NCI-H524 (cell line): ENCODE measurements around the gene GEMIN4.
"Not testable (repeated sequence)": the region's sequence is repeated elsewhere in the genome, so short reads cannot be mapped to it uniquely, and the experiment has no call there.

Experiments used
- DNase-seq, 2 experiments: peaks; one replicate each; lab custom pipeline; 2025; lab: John Stamatoyannopoulos, UW

Gene GEMIN4

DNA sequence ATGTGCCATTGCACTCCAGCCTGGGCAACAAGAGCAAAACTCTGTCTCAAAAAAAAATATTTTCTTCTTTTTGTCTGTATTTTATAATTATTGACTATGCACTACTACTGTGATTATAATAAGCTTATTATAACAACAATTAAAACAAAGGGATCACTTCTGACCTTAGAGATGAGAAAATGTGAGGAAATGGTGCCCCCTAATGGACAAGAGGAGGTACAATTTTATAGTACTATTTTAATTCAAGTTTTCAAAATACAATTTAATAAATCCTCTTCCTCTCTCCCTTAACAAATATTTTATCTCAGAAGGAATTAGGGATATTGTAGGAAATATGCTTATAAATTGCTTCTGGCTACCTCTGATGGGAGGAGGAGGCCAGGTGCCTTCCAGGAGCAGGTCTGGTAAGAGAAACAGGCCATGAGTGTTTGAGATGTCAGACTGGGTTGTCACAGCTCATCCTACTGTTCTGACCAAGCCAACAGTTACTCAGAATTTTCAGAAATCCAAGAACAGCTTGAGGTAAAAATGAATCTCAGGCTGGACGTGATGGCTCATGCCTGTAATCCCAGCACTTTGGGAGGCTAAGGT lies 51.5 kb downstream of the GEMIN4 start:
- peak in 1 of 2 experiments; percentile 16 for DNase-seq

GRCh38 chr17:699345-699744 lies 52.7 kb downstream of the GEMIN4 start:
- no peak for DNase-seq

GRCh38 chr17:698096-698495 lies 54.0 kb downstream of the GEMIN4 start:
- DNase-seq, result not testable (repeated sequence)

DNA sequence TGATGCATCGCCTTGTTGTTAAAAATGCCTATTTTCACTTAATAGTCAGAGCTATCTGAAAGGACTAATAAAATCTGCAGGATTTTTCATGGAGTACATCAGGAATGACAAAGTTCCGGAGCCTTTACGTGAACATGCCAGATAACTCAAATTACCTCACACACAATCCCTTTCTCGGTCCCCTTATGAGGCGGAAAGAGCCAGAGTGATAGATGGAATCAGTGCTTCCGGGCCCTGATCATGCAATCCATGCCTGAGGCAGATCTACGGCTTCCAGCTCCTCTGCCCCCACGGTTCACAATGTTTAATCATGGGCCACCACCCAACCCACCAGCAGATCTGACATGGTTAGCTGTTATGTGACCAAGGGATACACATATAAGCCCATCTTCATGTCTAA lies 54.4 kb downstream of the GEMIN4 start:
- DNase-seq, result no peak

- no peak for DNase-seq
Observed at GRCh38 chr17:696369-696768, 55.7 kb downstream of the GEMIN4 start.
